ENCODE data around the gene AKR1A1. TPM values are rescaled to one million over a fixed set of nuclear protein-coding genes. Genes with fewer than 3 reads are reported as not detected.

AKR1A1 gene
- total RNA-seq, 1 experiment from 2014 or later = 94.9 TPM

DNA sequence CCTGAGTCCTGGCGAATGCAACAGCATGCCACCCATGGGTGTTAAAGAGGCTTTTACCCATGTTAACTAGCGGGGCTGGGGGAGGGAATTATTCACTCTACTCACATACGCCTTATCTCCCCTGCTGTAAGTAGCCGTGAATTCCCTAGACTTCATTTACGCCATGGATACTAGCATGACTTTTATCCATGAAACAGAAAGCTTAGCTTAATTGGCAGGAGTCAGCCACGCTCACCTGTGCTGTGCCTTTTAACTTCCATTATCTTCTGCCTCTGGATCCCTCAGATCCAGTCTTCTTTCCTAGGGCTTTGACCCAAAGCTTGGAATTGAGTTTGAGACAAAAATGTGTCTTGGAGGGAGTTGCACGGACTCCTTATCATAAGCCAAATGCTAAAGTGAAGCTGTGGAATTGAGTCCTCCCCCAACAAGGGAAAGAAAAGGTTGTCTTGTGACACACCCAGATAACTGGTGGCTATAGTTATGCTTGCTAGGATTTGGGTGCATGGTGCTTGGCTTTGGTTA, 23.5 kb downstream of the AKR1A1 start:
- intact Hi-C loops (cut with micrococcal nuclease) = no loop called here
- Histone ChIP-seq H2AFZ (ENCODE audit: low read length) (no peak overlapping the region), H3K9ac (ENCODE audit: low read length) (no peak overlapping the region), H3K36me3 (ENCODE audit: low read depth, low read length) (peaks cover 9% of the 10 kb centered on the region), H3K4me3 (ENCODE audit: low read length) (no peak overlapping the region), H3K27ac (ENCODE audit: low read length) (no peak overlapping the region), H3K9me3 (ENCODE audit: low read length) (no peaks in the 10 kb centered on the region), H3K4me1 (ENCODE audit: insufficient read depth, low read length) (no peaks in the 10 kb centered on the region), H3K9me2 (replicated peaks; ENCODE audit: low read length) (no peaks in the 10 kb centered on the region), H3K79me2 (ENCODE audit: low read length) (no peaks in the 10 kb centered on the region), H3F3A (ENCODE audit: low read length, unreplicated experiment) (no peaks in the 10 kb centered on the region), H4K20me1 (ENCODE audit: low read length) (no peaks in the 10 kb centered on the region), H3K27me3 (ENCODE audit: low read length) (no peaks in the 10 kb centered on the region), H3K4me2 (ENCODE audit: low read length) (no peak overlapping the region)
- ATAC-seq (no peak), DNase-seq (no peak)
- TF ChIP-seq EZH2 (IDR thresholded peaks at IDR 0.05; ENCODE audit: low read length, unreplicated experiment) = no peak
- TF ChIP-seq, protein P1, sequence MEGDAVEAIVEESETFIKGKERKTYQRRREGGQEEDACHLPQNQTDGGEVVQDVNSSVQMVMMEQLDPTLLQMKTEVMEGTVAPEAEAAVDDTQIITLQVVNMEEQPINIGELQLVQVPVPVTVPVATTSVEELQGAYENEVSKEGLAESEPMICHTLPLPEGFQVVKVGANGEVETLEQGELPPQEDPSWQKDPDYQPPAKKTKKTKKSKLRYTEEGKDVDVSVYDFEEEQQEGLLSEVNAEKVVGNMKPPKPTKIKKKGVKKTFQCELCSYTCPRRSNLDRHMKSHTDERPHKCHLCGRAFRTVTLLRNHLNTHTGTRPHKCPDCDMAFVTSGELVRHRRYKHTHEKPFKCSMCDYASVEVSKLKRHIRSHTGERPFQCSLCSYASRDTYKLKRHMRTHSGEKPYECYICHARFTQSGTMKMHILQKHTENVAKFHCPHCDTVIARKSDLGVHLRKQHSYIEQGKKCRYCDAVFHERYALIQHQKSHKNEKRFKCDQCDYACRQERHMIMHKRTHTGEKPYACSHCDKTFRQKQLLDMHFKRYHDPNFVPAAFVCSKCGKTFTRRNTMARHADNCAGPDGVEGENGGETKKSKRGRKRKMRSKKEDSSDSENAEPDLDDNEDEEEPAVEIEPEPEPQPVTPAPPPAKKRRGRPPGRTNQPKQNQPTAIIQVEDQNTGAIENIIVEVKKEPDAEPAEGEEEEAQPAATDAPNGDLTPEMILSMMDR (conservative IDR thresholded peaks at IDR 0.05; ENCODE audit: low read depth, low read length) = no peak
- no peak for TF ChIP-seq EZH2phosphoT487 (IDR thresholded peaks at IDR 0.05; ENCODE audit: borderline replicate concordance, low read length)
- ChIA-PET CTCF (no interaction called here), POLR2A (ENCODE audit: unreplicated experiment) (no interaction called here)
- no TSS peak for BruUV-seq (replicated peaks)

DNA sequence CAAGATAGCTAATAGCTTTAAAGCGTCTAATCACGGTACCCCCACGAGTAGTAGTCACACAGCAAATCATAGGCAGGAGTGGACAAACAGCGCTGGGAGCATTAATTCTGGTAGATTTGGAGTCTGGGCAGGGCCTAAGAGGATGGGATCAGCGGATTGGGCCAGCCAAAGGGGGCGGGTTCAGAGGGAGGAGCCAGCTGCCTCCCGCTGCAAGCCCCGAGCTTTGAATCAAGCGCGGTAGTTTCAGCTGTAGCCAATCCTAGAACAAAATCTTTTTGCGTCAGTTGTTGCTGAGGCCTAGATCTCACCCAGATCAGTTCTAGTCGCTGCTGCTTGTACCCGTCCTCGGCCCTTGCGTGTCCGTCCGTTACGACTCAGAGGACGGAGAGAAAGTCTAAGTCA, 32.6 kb downstream of the AKR1A1 start:
- H3F3A ChIP-seq (ENCODE audit: low read length, unreplicated experiment) = peaks cover 3% of the 10 kb centered on the region
- H3K4me1 ChIP-seq (ENCODE audit: insufficient read depth, low read length) = peaks cover 7% of the 10 kb centered on the region
- intact Hi-C loops (cut with micrococcal nuclease) = no loop called here

More for the DNA sequence above, 32.6 kb downstream of the AKR1A1 start:
- BruUV-seq (replicated peaks) = TSS peak; percentile 69
- H3K27me3 ChIP-seq (ENCODE audit: low read length) = no peaks in the 10 kb centered on the region
- H3K36me3 ChIP-seq (ENCODE audit: low read depth, low read length) = no peaks in the 10 kb centered on the region
- peak overlapping the region; percentile 98 for H3K4me2 ChIP-seq (ENCODE audit: low read length)
- DNase-seq = peak; percentile 97
- peak; percentile 80 for ATAC-seq
- CTCF ChIA-PET = interaction anchor here (1.3 kb wide), 1 partner anchor 62 kb away, joined by 3 read pairs; the partner anchor contains the start of gene PRDX1
- H3K4me3 ChIP-seq (ENCODE audit: low read length) = peak overlapping the region; percentile 91
- peak overlapping the region; percentile 100 for H2AFZ ChIP-seq (ENCODE audit: low read length)
- H3K27ac ChIP-seq (ENCODE audit: low read length) = no peak overlapping the region
- peak overlapping the region; percentile 92 for H3K9ac ChIP-seq (ENCODE audit: low read length)
- no peaks in the 10 kb centered on the region for H3K9me3 ChIP-seq (ENCODE audit: low read length)
- H3K79me2 ChIP-seq (ENCODE audit: low read length) = peaks cover 44% of the 10 kb centered on the region
- POLR2A ChIA-PET (ENCODE audit: unreplicated experiment) = interaction anchor here (0.6 kb wide), 1 partner anchor 52 kb away, joined by 4 read pairs; no protein-coding TSS in a partner anchor
- peaks cover 34% of the 10 kb centered on the region for H4K20me1 ChIP-seq (ENCODE audit: low read length)
- H3K9me2 ChIP-seq (replicated peaks; ENCODE audit: low read length) = no peaks in the 10 kb centered on the region
- no peak for TF ChIP-seq EZH2phosphoT487 (IDR thresholded peaks at IDR 0.05; ENCODE audit: borderline replicate concordance, low read length)
- TF ChIP-seq, protein P1 (conservative IDR thresholded peaks at IDR 0.05; ENCODE audit: low read depth, low read length) = no peak
- no peak for TF ChIP-seq EZH2 (IDR thresholded peaks at IDR 0.05; ENCODE audit: low read length, unreplicated experiment)

All from PC-3 (cell line).